Testis (tissue), 3 donors: ENCODE results near the gene GABRB2. TPM values are rescaled to one million over a fixed set of nuclear protein-coding genes. Genes with fewer than 3 reads are reported as not detected.

Source experiments
- DNase-seq: peaks from one replicate; pipeline ENCODE4 v3.0.0-alpha.2; 2019
- H3K27ac ChIP-seq, 2 donors: fragments of 200-600 bp; sonication (generic); one replicate each; pipeline ENCODE4 v1.5.1; 2019
- H3K27me3 ChIP-seq: fragments of 200-600 bp; sonication (generic); one replicate; pipeline ENCODE4 v1.5.1; 2019
- H3K36me3 ChIP-seq: fragments of 200-600 bp; sonication (generic); one replicate; pipeline ENCODE4 v1.5.1; 2017; ENCODE audit warnings: low read depth; ENCODE audit errors: missing control alignments
- H3K4me1 ChIP-seq: fragments of 200-600 bp; sonication (generic); one replicate; pipeline ENCODE4 v1.5.1; 2019
- H3K4me3 ChIP-seq, 2 donors: fragments of 200-600 bp; sonication (generic); one replicate each; pipeline ENCODE4 v1.5.1; 2017 to 2019
- H3K9me3 ChIP-seq: fragments of 200-600 bp; sonication (generic); one replicate; pipeline ENCODE4 v1.5.1; 2017
- CTCF ChIP-seq, 3 experiments: fragments of 450-650 bp in 2 of 3; fragments of 200-600 bp in 1 of 3; sonication (generic) in 1 of 3; IDR thresholded peaks; one replicate each; pipeline ENCODE4 v1.5.1; 2016 to 2019; ENCODE audit warnings: antibody characterized with exemption in 3 of 3, mild to moderate bottlenecking in 2 of 3, moderate library complexity in 1 of 3
- POLR2A ChIP-seq: fragments of 450-650 bp; IDR thresholded peaks from one replicate; pipeline ENCODE4 v1.6.1; 2017; ENCODE audit warnings: antibody characterized with exemption, mild to moderate bottlenecking, moderate library complexity
- WGBS, 2 donors: methylation state at CpG; one replicate each; pipeline ENCODE4 v1.1.5; 2018; 5-methylcytosine and 5-hydroxymethylcytosine counted together
- intact Hi-C: fragments of 100-400 bp; cut with DNase I; formaldehyde crosslinking; loops from one replicate; pipeline ENCODE4 v1.15.1; 2023; ENCODE audit warnings: low total_unique reads
- polyA plus RNA-seq: library from polyadenylated mRNA; stranded (reverse); fragments of 350-450 nt; fragmentation: Illumina TruSeq; extraction: RNeasy Lipid Tissue Mini Kit (QIAGEN cat#74804); gene quantifications from one replicate; pipeline ENCODE4 v1.2.3, GENCODE V29; 2014; ENCODE audit warnings: low read depth, low replicate concordance; ENCODE audit not compliant: insufficient read depth
- total RNA-seq, 2 donors: library from RNA; depleted of rRNA; stranded (reverse); fragments of >200 nt; gene quantifications; one replicate each; pipeline ENCODE4 v1.2.3, GENCODE V29; 2016

The GABRB2 gene
- total and polyA plus RNA-seq, 3 donors from 2014 or later, result 1.3 to 4.7 (median 4.0) TPM

DNA sequence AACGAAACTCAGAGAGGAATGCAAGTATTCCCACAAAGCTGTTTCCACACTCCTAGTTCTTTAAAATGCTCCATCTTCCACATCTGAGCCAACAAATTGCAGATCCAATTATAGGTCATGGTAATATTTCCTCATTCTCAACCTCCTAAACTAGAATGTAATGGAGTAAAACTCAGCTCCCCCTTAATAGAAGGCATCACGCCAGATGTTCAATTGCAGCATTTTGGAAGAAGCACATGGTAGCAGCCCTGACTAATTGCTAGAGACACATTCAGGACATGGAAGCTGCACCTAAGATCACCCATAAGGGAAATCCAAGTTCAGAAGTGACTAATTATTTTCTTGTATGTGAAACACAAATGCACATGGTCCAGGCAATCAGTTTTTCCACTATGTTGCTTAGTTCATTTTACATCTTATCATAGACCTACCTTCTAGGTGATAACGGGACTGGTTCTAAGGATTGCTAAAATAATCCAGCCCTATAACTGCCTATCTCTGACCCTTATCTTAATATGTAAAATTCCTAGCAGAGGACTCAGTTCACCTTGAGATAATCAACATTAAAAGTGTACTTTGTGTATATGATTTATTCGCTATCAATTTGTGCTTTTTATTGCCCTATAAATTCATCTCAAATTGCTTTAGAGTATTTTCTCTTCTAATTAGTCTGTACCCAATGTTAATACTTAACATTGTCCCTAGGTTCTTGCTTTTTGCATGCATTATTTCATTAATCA, 75.1 kb downstream of the GABRB2 start:
- Histone ChIP-seq H3K27me3 (no peaks in the 10 kb centered on the region), H3K9me3 (no peaks in the 10 kb centered on the region), H3K4me3 (no peak overlapping the region), H3K4me1 (no peaks in the 10 kb centered on the region), H3K36me3 (no peaks in the 10 kb centered on the region), H3K27ac (no peak overlapping the region)
- DNase-seq, result no peak
- intact Hi-C loops, result no loop called here
- WGBS, 2 donors, result 55 to 68% methylated on average over 4 of the region's 4 CpGs
- no peak for TF ChIP-seq POLR2A

DNA sequence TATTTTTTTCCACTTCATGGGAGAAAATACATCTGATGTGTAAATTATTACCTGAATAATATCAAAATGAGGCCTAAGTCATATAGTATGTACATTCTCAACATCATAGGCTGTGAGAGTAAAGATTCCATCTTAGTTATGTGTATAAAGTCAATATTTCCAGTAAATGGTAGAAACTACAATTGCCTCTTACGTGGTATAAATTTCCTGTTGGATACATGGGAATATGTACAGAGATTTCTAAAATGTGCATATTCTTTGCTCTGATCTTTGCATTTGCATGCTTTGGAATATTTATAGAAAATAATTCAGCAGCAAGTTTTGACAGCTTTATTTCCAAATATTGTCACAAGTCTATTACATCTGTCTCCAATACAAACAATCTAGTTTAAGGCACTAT, 78.8 kb downstream of the GABRB2 start:
- intact Hi-C loops, result no loop called here
- H3K4me3 ChIP-seq, result no peak overlapping the region
- no peaks in the 10 kb centered on the region for H3K4me1 ChIP-seq
- no peaks in the 10 kb centered on the region for H3K36me3 ChIP-seq
- TF ChIP-seq POLR2A, result no peak
- no peak for TF ChIP-seq CTCF (IDR thresholded peaks at IDR 0.05)
- no peaks in the 10 kb centered on the region for H3K9me3 ChIP-seq
- 95 to 97% methylated on average over 1 of the region's 1 CpG for WGBS, 2 donors
- no peak for DNase-seq
- no peak overlapping the region for H3K27ac ChIP-seq
- H3K27me3 ChIP-seq, result no peaks in the 10 kb centered on the region

GRCh38 chr5:161460741-161461140, 85.8 kb downstream of the GABRB2 start:
- H3K4me3 ChIP-seq, result no peak overlapping the region
- H3K9me3 ChIP-seq, result no peaks in the 10 kb centered on the region
- no peaks in the 10 kb centered on the region for H3K4me1 ChIP-seq
- intact Hi-C loops, result no loop called here
- no peak for DNase-seq
- 89 to 92% methylated on average over 1 of the region's 1 CpG for WGBS, 2 donors
- TF ChIP-seq POLR2A, result no peak
- no peak for TF ChIP-seq CTCF (IDR thresholded peaks at IDR 0.05)
- H3K36me3 ChIP-seq, result no peaks in the 10 kb centered on the region
- no peak overlapping the region for H3K27ac ChIP-seq
- H3K27me3 ChIP-seq, result no peaks in the 10 kb centered on the region

DNA sequence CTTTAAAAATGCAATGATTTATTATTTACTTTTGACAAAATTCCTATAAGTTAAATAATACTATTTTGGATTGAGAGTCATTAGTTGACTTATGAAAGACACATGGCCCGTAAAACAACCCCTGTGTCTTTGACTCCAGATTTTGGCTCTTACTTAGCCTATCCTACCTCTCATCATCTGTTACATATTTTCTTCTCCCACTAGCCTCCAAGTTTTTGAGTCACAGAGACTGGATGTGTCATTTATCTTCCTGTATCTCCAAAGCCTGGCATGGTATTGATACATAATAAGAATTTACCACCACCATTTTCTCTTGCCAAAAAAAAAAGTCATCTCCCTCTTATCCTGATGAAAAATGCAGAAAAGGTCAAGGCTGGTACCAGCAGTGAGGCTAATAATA, 99.9 kb downstream of the GABRB2 start:
- WGBS, 2 donors, result 77 to 88% methylated on average over 1 of the region's 1 CpG
- no peak for DNase-seq
- H3K27ac ChIP-seq, result no peak overlapping the region
- no peaks in the 10 kb centered on the region for H3K9me3 ChIP-seq
- H3K4me1 ChIP-seq, result no peaks in the 10 kb centered on the region
- intact Hi-C loops, result no loop called here
- no peaks in the 10 kb centered on the region for H3K27me3 ChIP-seq
- no peak for TF ChIP-seq CTCF (IDR thresholded peaks at IDR 0.05)
- TF ChIP-seq POLR2A, result no peak
- H3K4me3 ChIP-seq, result no peak overlapping the region
- no peaks in the 10 kb centered on the region for H3K36me3 ChIP-seq

DNA sequence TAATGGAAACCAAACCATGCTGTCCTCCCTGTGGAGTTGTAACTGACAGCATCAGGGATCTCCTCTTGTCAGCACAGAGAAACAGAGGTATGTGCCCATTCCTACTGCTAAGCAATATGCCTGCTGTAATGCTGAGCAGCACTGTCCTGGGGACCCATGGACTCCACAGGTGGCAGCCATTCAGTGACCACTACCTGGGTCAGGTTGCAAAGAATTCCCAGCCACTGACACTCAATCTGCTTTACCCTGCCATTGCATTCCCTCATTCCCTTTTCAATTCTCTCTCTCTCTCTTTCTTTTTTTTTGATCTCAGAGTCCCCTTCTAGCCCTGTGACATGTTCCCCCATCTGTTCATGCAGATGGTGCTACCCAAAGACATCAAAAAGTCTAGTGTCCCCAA, 104.1 kb downstream of the GABRB2 start:
- intact Hi-C loops, result no loop called here
- Histone ChIP-seq H3K36me3 (no peaks in the 10 kb centered on the region), H3K4me3 (no peak overlapping the region), H3K27me3 (no peaks in the 10 kb centered on the region), H3K27ac (no peak overlapping the region), H3K9me3 (no peaks in the 10 kb centered on the region), H3K4me1 (no peaks in the 10 kb centered on the region)
- DNase-seq, result no peak
- TF ChIP-seq POLR2A, result no peak
- TF ChIP-seq CTCF (IDR thresholded peaks at IDR 0.05), result no peak
